Lung microvascular endothelial cell (primary cell): ENCODE data around the gene WASHC4. TPM values are rescaled to one million over a fixed set of nuclear protein-coding genes. Genes with fewer than 3 reads are reported as not detected.
A peak's percentile ranks its signal among the peaks of the same experiment; 100 is the strongest.
"Not testable (repeated sequence)": the region's sequence is repeated elsewhere in the genome, so short reads cannot be mapped to it uniquely, and the experiment has no call there.

Experiments
- DNase-seq, 2 donors: peaks; one replicate each; pipeline versions ENCODE4 v3.0.0 to v3.0.0-alpha.2; 2010; ENCODE audit warnings: low read depth in 2 of 2
- total RNA-seq: library from RNA; depleted of rRNA; stranded (reverse); fragments of >200 nt; gene quantifications from 2 replicates; pipeline ENCODE4 v1.2.1, GENCODE V29; 2014

Gene WASHC4
- total RNA-seq, 1 donor from 2014 or later, result 106 TPM

- DNase-seq, result no peak
These were observed 54.6 kb downstream of the WASHC4 start for GRCh38 chr12:105162174-105162573.

GRCh38 chr12:105164068-105164467, 56.5 kb downstream of the WASHC4 start:
- DNase-seq, result no peak

- DNase-seq, result no peak
These were observed 59.2 kb downstream of the WASHC4 start for GRCh38 chr12:105166736-105167135.

- no peak for DNase-seq
These were observed 59.8 kb downstream of the WASHC4 start for GRCh38 chr12:105167346-105167745.

GRCh38 chr12:105168006-105168405, 60.5 kb downstream of the WASHC4 start:
- no peak for DNase-seq

- no peak for DNase-seq
These were observed 62.6 kb downstream of the WASHC4 start for GRCh38 chr12:105170139-105170538.

- DNase-seq, result no peak
These were observed 64.3 kb downstream of the WASHC4 start for GRCh38 chr12:105171691-105172436.

GRCh38 chr12:105175397-105175990, 68.0 kb downstream of the WASHC4 start:
- DNase-seq, result no peak

- DNase-seq, result no peak
These were observed 69.7 kb downstream of the WASHC4 start for GRCh38 chr12:105177208-105177607.

GRCh38 chr12:105179114-105179513, 71.6 kb downstream of the WASHC4 start:
- DNase-seq, result not testable (repeated sequence)

GRCh38 chr12:105183406-105183805, 75.9 kb downstream of the WASHC4 start:
- DNase-seq, result not testable (repeated sequence)

- DNase-seq, result not testable (repeated sequence)
These were observed 76.4 kb downstream of the WASHC4 start for GRCh38 chr12:105183976-105184375.

- DNase-seq, result no peak
These were observed 81.8 kb downstream of the WASHC4 start for GRCh38 chr12:105189293-105189692.

- DNase-seq, result no peak
These were observed 83.0 kb downstream of the WASHC4 start for GRCh38 chr12:105190530-105190929.

GRCh38 chr12:105192624-105193225, 85.2 kb downstream of the WASHC4 start:
- no peak for DNase-seq

GRCh38 chr12:105194947-105195346, 87.4 kb downstream of the WASHC4 start:
- DNase-seq, result no peak

GRCh38 chr12:105196090-105196489, 88.6 kb downstream of the WASHC4 start:
- DNase-seq, result no peak

- no peak for DNase-seq
These were observed 91.4 kb downstream of the WASHC4 start for GRCh38 chr12:105198961-105199360.

GRCh38 chr12:105200385-105200784, 92.9 kb downstream of the WASHC4 start:
- DNase-seq, result no peak

- no peak for DNase-seq
These were observed 93.8 kb downstream of the WASHC4 start for GRCh38 chr12:105201299-105201698.

GRCh38 chr12:105202202-105202601, 94.7 kb downstream of the WASHC4 start:
- DNase-seq, result no peak

- no peak for DNase-seq
These were observed 96.6 kb downstream of the WASHC4 start for GRCh38 chr12:105204127-105204526.

- peak; percentile 72 to 84 for DNase-seq
These were observed 97.4 kb downstream of the WASHC4 start for GRCh38 chr12:105204916-105205315.
